HG03196 (cell line): Measurements from ENCODE around the gene ADGRV1.
"Not testable (repeated sequence)": the region's sequence is repeated elsewhere in the genome, so short reads cannot be mapped to it uniquely, and the experiment has no call there.

Source experiments
- ATAC-seq: cut with Tn5 transposase; IDR thresholded peaks from one replicate; pipeline ENCODE4 v1.9.1; 2021; ENCODE audit not compliant: unreplicated experiment

ADGRV1 gene

DNA sequence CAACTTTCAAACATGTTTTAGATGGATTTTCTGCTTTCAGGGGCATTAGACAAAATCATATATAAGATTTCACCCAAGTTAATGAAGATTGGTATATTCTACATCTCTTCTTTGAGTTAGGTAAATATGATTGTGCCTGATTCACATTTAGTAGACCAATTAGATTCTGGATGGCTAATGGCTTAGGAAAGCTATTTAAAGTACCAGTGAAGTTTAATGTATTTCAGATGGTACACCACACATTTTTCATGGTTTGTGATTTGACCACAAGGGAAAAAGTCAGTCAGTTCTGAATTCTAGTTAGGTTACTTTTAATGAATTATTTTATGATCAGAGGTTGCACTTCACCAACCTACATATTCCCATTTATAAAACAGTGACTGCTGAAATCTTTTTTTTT, 409.7 kb downstream of the ADGRV1 start:
- ATAC-seq = no peak

DNA sequence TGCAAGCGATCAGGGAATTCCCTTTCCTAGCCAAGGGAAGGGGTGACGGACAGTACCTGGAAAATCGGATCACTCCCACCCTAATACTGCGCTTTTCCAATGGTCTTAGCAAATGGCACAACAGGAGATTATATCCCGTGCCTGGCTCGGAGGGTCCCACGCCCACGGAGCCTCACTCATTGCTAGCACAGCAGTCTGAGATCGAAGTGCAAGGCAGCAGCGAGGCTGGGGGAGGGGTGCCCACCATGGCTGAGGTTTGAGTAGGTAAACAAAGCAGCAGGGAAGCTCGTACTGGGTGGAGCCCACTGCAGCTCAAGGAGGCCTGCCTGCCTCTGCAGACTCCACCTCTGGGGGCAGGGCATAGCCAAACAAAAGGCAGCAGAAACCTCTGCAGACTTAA, 411.3 kb downstream of the ADGRV1 start:
- ATAC-seq = not testable (repeated sequence)

DNA sequence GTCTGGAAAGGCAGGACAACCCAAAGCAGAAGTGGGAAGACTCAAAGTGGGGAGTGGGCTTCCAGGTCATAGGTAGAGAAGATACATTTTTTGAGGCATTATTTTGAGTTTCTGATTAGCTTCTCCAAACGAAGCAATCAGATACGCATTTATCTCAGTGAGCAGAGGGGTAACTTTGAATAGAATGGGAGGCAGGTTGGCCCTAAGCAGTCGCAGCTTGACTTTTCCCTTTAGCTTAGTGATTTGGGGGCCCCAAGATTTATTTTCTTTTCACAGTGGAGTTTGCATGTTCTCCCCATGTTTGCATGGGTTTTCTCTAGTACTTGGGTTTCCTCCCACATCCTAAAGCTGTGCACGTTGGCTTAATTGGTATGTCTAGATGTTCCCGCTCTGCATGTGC, 422.6 kb downstream of the ADGRV1 start:
- no peak for ATAC-seq

DNA sequence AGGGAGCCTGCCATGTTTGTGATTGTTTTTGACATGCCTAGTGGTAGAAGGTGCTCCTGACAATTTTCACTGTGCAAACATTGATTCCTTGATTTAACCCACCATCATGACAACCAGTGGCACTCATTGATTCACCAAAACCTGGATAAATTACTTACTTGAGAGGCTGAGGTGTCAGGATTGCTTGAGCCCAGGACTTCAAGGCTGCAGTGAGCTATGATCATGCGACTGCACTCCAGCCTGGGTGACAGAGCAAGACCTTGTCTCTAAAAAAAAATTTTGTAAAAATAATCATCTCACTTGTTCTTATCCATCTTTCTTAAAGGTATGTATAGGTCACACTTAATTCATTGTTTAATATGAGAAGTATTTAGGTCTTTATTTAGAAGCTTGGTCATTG, 423.2 kb downstream of the ADGRV1 start:
- ATAC-seq = no peak

DNA sequence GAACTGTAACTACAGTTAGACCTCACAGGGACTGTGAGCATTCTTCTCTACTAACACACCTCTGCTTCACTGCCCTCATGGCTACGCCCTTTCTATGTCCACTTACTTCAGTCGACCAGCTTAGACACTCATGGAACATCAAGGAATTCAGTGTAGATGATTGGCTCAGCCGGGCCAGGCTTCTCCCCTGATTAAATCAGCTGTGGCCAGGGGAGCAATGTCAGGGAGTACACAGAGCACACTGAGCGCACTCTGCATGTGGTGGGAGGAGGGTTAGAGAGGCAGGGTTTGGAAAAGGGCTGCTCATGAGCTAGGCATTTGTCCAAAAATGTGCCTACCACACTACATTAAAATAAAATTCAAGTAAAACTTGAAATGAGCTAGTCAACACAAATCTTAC, 424.0 kb downstream of the ADGRV1 start:
- no peak for ATAC-seq

DNA sequence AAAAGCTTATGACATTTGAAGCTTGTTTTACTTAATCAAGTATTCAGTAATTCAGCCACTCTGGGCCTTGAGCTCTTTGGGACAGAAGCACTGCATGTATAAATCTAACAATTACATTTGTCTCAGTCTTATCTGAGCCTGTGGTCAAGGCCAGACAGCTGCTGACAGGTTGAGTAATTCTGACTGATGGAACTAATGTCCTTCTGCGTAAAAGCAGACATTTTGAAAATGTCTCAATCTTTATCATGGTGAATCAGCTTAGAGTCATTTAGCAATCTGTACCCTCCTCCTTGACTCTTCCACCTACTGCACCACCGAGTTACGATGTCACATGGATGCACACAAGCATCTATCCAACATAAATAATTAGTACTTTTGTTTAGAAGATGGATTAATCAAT, 424.6 kb downstream of the ADGRV1 start:
- ATAC-seq = no peak

DNA sequence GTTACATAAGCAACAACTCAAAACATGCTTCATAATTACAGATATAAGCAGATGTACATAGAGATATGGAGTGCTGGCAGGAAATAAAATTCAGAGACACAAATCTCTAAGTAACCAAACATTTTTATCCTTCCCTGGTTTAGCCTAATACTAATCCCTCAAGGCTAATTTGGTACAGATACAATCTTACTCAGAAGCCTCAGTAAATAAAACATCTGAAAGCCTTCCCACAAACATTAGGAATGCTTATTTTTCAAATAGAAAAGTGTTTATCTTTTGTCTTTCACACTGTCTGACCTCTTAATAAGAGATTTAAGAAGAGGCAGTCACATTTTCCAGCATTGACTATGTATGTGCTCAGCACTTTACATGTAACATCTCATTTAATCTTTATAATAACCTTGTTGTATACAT, 425.1 kb downstream of the ADGRV1 start:
- no peak for ATAC-seq

DNA sequence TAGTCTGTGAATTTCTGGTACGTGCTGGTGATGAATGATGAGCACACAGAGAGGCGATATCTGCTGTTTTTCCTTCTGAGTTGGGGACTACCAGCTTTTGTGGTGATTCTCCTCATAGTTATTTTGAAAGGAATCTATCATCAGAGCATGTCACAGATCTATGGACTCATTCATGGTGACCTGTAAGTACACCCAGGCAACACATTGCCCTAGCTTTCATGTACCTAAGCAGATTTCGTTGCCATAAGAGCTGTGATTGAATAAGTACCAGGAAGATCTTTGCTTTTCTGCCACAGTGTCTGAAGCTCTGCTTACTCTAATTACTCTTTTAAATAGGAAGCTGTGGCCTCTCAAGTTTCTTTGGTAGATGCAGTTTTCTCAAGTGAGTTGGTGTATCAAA, 426.7 kb downstream of the ADGRV1 start:
- ATAC-seq = no peak

DNA sequence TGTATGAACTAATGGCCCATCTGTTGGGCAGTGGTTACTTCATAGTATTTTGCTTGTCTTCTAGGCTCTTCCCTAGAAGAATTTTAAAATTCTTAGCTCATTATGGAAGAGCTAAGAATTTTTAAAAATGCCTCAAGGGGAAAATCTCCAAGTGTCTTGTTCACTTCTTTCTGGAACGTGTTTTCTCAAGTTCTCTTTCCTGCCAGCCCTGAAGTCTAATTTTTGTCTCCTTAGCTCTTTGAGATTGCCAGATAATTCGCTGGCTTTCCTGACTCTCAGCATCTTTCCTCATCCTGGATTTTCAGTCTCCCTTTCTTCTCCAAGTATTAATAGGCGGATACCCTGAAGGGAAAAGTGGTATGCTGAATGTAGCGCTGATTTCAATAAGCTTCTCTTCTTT, 429.1 kb downstream of the ADGRV1 start:
- ATAC-seq = no peak

DNA sequence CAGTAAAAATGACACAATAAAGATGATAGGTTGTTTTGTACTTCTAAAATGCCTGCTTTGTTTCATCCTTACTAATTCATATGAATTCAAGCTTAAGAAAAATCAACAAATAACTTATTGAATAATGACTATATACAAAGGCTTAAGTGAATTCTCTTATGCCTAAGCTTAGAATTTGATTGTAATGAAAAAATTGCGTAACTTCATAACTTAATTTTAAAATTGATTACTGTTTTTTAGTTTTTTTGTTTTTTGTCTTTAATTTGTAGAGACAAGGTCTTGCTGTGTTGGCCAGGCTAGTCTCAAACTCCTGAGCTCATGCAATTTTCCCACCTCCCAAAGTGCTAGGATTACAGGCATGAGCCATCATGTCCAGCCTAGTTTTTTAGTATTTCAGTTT, 432.6 kb downstream of the ADGRV1 start:
- no peak for ATAC-seq

DNA sequence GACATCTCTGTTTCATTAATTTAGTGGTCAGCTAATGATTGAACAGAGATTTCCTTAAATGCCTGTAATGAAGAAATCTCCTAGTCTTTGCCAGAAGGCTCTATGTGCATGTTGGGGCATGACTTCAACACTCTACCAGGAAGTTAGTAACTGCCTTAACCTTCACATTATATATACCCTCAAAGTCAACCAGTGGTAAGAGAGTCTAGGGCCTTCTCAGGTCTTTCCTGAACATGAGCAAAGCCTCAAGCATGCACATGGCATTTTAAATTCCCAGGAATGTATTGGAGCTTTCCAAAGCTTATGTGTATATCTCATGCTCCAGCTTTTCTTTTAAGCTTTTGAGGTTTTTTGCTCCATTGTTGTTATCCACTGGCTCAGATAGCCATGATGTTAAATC, 436.2 kb downstream of the ADGRV1 start:
- ATAC-seq = no peak

DNA sequence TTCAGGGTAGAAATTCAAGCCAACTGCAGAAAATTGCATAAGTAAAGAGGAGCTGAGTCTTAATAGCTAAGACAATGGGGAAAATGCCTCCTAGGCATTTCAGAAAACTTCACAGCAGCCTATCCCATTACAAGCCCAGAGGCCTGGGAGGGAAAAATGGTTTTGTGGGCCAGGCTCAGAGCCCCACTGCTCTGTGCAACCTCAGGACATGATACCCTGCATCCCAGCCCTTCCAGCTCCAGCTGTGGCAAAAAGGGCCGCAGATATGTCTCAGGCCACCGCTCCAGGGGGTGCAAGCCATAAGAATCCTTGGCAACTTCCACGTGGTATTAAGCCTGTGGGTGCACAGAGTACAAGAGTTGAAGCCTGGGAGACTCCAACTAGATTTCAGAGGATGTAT, 437.5 kb downstream of the ADGRV1 start:
- no peak for ATAC-seq

DNA sequence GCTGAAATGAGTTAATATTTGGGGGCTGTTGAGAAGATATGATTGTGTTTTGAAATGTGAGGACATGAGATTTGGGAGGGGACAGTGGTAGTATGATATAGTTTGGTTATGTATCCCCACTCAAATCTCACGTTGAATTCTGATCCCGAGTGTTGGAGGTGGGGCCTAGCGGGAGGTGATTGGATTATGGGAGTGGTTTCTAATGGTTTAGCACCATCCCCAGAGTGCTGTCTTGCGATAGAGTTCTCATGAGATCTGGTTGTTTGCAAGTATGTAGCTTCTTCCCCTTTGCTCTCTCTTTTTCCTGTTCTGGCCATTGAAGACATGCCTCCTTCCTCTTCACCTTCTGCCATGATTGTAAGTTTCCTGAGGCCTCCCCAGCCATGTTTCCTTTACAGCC, 438.5 kb downstream of the ADGRV1 start:
- ATAC-seq = no peak

DNA sequence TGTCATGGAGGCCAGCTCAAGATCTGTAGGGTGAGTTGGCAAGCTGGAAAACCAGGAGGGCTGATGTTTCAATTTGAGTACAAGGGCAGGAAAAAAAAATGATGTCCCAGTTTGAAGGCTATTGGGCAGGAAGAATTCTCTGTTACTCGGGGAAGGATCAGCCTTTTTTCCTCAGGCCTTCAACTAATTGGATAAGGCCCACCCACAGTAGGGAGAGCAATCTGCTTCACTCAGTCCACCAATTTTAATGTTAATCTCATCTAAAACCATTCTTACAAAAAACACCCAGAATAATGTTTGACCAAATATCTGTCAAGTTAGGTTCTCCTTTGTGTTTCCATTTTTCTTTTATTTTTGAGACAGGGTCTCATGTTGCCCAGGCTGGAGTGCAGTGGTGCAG, 442.1 kb downstream of the ADGRV1 start:
- ATAC-seq = no peak

DNA sequence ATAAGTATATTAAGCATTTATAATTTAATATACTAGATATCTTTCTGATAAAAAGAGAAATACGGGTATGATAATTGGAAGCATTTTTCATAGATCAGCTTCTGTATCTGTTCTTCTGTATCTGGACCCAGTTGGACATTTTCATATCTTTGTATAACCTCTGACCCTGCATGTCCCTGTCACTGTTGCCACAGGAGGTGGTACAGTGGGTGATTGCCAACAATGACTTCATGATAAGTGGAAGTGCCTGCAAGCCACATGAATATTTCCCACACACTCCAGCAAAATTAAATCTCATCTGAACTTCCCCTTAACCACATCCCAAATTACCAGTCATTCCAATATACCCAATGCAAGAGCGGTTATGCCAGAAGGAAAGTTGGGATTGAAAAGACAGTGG, 448.1 kb downstream of the ADGRV1 start:
- ATAC-seq = no peak

DNA sequence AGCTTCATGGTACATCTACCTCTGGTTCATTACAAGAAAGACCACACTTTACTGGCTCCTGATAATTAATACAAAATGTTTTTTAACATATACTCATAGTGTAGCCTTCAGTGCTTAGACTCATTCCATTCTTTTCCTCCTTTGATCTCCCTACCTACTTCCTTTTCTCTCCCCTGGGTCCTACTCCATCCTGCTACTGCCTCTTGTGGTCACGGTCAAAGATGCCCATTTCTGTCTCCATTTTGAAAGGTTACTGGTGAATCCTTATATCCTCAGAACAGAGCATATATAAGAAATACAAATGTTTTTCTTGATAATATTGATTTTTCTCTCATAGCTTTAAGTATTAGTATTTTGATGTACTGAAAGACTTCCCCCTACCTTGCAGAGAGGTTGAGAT, 448.7 kb downstream of the ADGRV1 start:
- ATAC-seq = no peak

DNA sequence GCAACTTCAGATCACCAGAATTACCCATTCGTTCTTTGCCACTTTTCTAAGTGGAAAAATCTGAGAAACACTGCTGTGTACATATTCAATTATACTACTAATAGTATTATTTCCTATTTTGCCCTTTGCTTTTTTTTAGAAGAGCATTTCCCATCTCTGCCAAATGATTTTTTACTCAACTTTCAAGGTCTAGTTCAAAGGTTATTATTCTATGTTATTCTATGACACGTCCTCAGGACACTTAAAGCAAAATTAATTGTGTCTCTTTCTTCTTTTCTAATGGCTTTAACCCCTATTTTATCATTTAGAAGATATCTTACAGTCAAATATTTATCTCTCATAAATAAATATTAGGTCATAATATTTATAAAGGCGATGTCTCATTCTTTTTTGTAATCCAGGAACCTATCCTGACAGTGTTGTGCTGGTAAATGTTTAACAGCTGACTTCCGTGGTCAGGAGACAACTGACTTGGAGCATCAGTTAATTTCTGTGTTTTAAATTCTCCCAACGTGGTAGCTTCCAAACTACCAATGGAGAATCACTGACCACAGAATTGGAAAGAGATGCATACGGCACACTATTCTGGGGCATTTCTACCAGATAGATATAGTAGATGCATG, 449.3 kb downstream of the ADGRV1 start:
- ATAC-seq = no peak

DNA sequence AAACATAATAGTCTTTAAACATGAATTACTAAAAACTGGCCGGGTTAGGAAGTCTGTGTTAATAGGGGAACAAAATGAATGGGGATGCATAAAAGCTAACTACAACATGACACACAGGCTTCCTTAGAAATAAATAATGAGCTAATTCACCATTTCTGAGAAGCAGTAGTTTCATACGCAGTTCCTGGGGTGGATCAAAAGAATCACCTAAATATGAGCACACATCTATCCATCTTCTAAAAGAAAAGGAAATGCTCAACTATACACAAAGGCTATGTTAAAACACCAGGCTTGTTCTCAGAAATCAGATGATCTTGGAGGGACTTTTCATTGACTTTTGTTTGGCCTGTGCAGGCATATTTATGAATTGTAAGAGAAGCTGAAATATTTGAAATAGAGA, 451.5 kb downstream of the ADGRV1 start:
- no peak for ATAC-seq

DNA sequence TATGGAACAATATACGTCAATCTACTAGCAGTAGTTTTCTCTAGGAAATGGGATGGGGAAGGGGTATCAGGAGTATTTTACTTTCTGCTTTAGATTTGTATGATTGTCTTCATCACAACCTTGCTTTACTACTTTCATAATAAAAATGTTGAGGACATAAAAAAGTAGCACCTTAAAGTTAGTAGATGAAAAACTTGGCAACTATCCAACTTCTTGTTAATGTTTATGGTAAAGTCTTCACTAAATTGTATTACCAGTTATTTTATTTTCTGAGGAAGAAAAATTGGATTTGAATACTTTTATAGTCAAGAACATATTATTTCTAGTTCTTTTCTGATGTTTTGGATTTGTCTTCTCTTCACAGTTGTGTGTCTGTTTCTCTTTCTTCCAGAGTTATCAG, 452.4 kb downstream of the ADGRV1 start:
- ATAC-seq = no peak

DNA sequence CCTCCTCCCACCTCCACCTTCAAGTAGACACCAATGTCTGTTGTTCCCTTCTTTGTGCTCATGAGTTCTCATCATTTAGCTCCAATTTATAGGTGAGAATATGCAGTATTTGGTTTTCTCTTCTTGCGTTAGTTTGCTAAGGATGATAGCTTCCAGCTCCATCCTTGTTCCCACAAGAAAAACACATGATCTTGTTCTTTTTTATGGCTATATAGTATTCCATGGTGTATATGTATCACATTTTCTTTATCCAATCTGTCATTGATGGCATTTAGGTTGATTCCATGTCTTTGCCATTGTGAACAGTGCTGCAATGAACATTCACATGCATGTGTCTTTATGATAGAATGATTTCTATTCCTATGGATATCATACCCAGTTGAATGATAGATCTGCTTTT, 454.3 kb downstream of the ADGRV1 start:
- ATAC-seq = not testable (repeated sequence)

DNA sequence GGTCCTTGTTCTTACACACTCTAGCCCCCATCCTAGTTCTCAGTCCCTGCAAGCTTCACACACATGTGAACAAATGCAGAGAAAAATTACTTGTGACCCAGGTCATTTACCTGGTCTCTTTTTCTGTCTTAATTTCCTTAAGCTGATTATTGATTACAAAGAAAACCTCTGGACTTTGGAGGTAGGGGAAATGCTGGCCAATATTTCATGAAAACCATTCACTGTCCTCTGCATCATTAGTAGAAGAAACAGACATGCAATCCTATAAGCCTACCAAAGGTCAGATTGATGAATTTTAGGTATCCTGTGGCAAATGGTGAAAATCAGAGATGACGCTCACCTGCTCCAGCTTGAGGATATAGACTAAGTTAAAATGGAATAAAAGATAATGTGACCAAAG, 457.7 kb downstream of the ADGRV1 start:
- no peak for ATAC-seq

DNA sequence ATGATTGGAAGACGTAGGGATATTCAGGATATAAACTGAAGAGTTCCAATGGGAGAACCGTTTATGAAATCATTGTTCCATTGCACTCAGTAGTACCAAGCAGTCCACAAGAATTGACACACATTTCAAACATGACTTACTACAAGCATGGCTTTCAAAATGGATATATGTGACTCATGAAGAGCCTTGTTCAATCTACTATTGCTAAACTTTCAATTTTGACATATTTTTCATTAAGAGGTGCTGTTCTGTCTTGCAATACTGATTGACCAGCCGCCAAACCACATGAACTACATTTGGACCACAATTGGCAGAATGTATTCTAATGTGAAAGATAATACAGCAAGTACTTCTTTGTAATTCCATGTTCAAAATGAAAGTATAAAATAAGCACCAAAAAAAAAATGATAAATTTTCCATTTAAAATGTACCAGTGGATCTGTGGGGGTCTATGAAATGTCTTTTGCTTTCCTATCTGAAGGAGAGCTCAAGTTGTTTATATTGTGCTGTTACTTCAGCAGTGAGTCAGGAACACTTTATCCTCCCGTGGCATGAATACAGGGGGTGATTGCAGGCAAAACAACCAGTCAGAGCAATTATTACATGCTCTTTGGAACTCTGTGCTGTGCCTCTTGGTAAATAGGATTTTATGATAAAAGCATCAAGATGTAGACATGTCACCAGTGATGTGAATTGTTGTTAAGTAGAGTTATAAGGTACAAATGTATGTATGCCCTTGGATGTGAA, 458.5 kb downstream of the ADGRV1 start:
- ATAC-seq = no peak

DNA sequence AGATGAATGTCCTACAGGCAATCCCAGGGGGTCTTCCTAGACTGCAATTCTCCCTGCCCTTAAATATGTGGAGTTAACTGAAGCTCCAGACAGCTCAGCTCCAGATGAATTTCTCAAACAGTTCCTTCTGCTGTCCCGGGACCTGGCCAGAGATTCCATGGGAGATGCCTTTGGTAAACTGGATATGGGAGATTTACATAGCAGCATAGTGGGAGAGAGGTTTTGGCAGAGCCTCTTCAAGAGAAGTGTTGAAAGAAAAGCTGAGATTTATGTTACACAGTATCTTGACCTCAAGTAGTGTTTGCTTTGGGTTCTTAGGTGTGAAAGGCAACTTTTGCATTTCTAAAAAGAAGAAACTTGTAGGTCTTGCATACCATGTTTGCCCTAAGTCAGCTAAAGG, 459.6 kb downstream of the ADGRV1 start:
- no peak for ATAC-seq
